Vein endothelial cell (primary cell): ENCODE results near the gene HSD17B7. TPM values are rescaled to one million over a fixed set of nuclear protein-coding genes. Genes with fewer than 3 reads are reported as not detected.

Experiments
- small RNA-seq: library from RNA; depleted of rRNA; stranded (forward); fragments of <200 nt; gene quantifications from one replicate; pipeline ENCODE3, GENCODE V24; 2012
- total RNA-seq: library from RNA; depleted of rRNA; stranded (reverse); fragments of >200 nt; gene quantifications from 2 replicates; pipeline ENCODE4 v1.2.3, GENCODE V29; 2012

The HSD17B7 gene
- total RNA-seq: 11.4 and 26.2 TPM in 2 replicates

GRCh38 chr1:162790303-162790984 lies at the start of gene HSD17B7:
Gene HSD17B7 (plus strand): TSS chr1:162790702. CDS start chr1:162790801, 99 bp downstream.

GRCh38 chr1:162861101-162861500 lies 70.6 kb downstream of the HSD17B7 start, which contains the start of gene CCDC190:
Gene CCDC190 (minus strand): TSS chr1:162861175. CDS start chr1:162859646, 1,529 bp downstream.

Small RNAs within 50 kb of the gene (small RNA-seq; reads per million reads assigned to genes)
- gene RN7SL861P: not detected

Other genes with a start within 250 kb of the HSD17B7 start
- 112 and 130 TPM in 2 replicates for gene UAP1, start 229.0 kb upstream of the HSD17B7 start, total RNA-seq
- 15.2 and 16.7 TPM in 2 replicates for gene DDR2, start 158.2 kb upstream of the HSD17B7 start, total RNA-seq
- gene CCDC190, start 70.5 kb downstream of the HSD17B7 start, total RNA-seq: 1.9 and 2.9 TPM in 2 replicates